A549 (cell line): ENCODE results near the gene LBP. TPM values are rescaled to one million over a fixed set of nuclear protein-coding genes. Genes with fewer than 3 reads are reported as not detected.

Source experiments
- ATAC-seq, 2 experiments: fragments of 200-7000 bp in 1 of 2; fragments of >200 bp in 1 of 2; cut with Nextera tagmentation in 1 of 2; cut with Tn5 transposase in 1 of 2; 3 replicates each; pipeline versions ENCODE4 v1.8.0 to v1.9.1; 2018 to 2020; ENCODE audit warnings: mild to moderate bottlenecking in 1 of 2, moderate library complexity in 1 of 2
- CTCF ChIA-PET: fragments of 300-600 bp; sonication (Branson Sonifier 250); formaldehyde crosslinking; extraction: SDS; loops from one replicate; lab custom pipeline; 2021; ENCODE audit warnings: antibody characterized with exemption, inconsistent platforms; lab: Yijun Ruan, JAX
- POLR2A ChIA-PET: fragments of 350-600 bp; formaldehyde crosslinking; extraction: SDS; loops from one replicate; lab custom pipeline; 2021; ENCODE audit warnings: antibody characterized with exemption, inconsistent platforms; lab: Yijun Ruan, JAX
- DNase-seq, 2 experiments: peaks; one replicate each; pipeline versions ENCODE4 v3.0.0 to v3.0.0-alpha.2; 2011 to 2016; ENCODE audit warnings: low read depth in 1 of 2, low spot score in 1 of 2
- FAIRE-seq: peaks from 2 replicates; lab custom pipeline; 2011; peaks lifted over from hg19 to GRCh38; lab: Jason Lieb, UNC
- H3K27ac ChIP-seq, 2 experiments: fragments of >200 bp; sonication (Bioruptor Twin); formaldehyde crosslinking; 3 replicates each; pipeline ENCODE4 v1.5.1; 2016 to 2017
- H3K4me1 ChIP-seq: fragments of >200 bp; sonication (Bioruptor Twin); formaldehyde crosslinking; 3 replicates; pipeline ENCODE4 v1.6.1; 2016
- H3K4me2 ChIP-seq: fragments of >200 bp; sonication (Bioruptor Twin); formaldehyde crosslinking; 3 replicates; pipeline ENCODE4 v1.6.1; 2016
- H3K4me3 ChIP-seq: fragments of >200 bp; sonication (Bioruptor Twin); formaldehyde crosslinking; 3 replicates; pipeline ENCODE4 v1.5.1; 2016
- H3K9me3 ChIP-seq: fragments of >200 bp; sonication (Bioruptor Twin); formaldehyde crosslinking; 3 replicates; pipeline ENCODE4 v1.6.1; 2016
- CBX8 ChIP-seq: fragments of 200-600 bp; sonication (generic); IDR thresholded peaks from 2 replicates; pipeline ENCODE4 v1.6.1; 2016
- CEBPB ChIP-seq, 2 experiments: fragments of >200 bp in 1 of 2; sonication (Bioruptor Twin) in 1 of 2; formaldehyde crosslinking in 1 of 2; IDR thresholded peaks; 2 replicates each; pipeline ENCODE4 v1.6.1; 2012 to 2016
- E2F6 ChIP-seq: IDR thresholded peaks from 2 replicates; pipeline ENCODE4 v1.6.1; 2012; ENCODE audit warnings: low read depth, borderline replicate concordance
- EHF ChIP-seq: fragments of 250-450 bp; sonication (Bioruptor Pico); IDR thresholded peaks from 2 replicates; pipeline ENCODE4 v1.5.0; 2020; ENCODE audit warnings: mild to moderate bottlenecking
- EHMT2 ChIP-seq: fragments of 200-600 bp; sonication (generic); IDR thresholded peaks from 2 replicates; pipeline ENCODE4 v1.6.1; 2016; ENCODE audit warnings: antibody characterized with exemption, low read depth, mild to moderate bottlenecking, moderate library complexity
- ELK1 ChIP-seq: fragments of 150-350 bp; IDR thresholded peaks from 2 replicates; pipeline ENCODE4 v1.6.1; 2014; ENCODE audit warnings: low read depth, mild to moderate bottlenecking, low read length
- FOSB ChIP-seq: fragments of 250-450 bp; sonication (Bioruptor Pico); IDR thresholded peaks from 2 replicates; pipeline ENCODE4 v1.5.0; 2020; ENCODE audit warnings: mild to moderate bottlenecking, moderate library complexity
- FOSL2 ChIP-seq, 2 experiments: fragments of 450-650 bp in 1 of 2; fragments of >200 bp in 1 of 2; sonication (Bioruptor Twin) in 1 of 2; formaldehyde crosslinking; IDR thresholded peaks; 2 replicates each; pipeline versions ENCODE4 v1.5.0 to v1.6.1; 2016 to 2020; ENCODE audit warnings: mild to moderate bottlenecking in 1 of 2, moderate library complexity in 1 of 2
- HES2 ChIP-seq: fragments of >200 bp; sonication (Bioruptor Twin); formaldehyde crosslinking; IDR thresholded peaks from 2 replicates; pipeline ENCODE4 v1.6.1; 2016
- HEYL ChIP-seq: fragments of 250-450 bp; sonication (Bioruptor Pico); IDR thresholded peaks from 2 replicates; pipeline ENCODE4 v1.8.0; 2021; ENCODE audit warnings: mild to moderate bottlenecking, moderate library complexity
- HMGXB4 ChIP-seq: fragments of 250-450 bp; sonication (Bioruptor Pico); IDR thresholded peaks from 2 replicates; pipeline ENCODE4 v1.5.0; 2021; ENCODE audit warnings: mild to moderate bottlenecking, moderate library complexity, borderline replicate concordance
- HOXB13 ChIP-seq: fragments of 250-450 bp; sonication (Bioruptor Pico); IDR thresholded peaks from 2 replicates; pipeline ENCODE4 v1.5.0; 2020; ENCODE audit warnings: low read depth, mild to moderate bottlenecking, moderate library complexity
- JUN ChIP-seq, 2 experiments: fragments of >200 bp; sonication (Bioruptor Twin); formaldehyde crosslinking; IDR thresholded peaks; 2 replicates in 1 of 2; 3 replicates in 1 of 2; pipeline ENCODE4 v1.6.1; 2016 to 2017
- KDM5A ChIP-seq: fragments of 200-600 bp; sonication (generic); IDR thresholded peaks from 2 replicates; pipeline ENCODE4 v1.6.1; 2016; ENCODE audit warnings: antibody characterized with exemption, mild to moderate bottlenecking
- MYC ChIP-seq: IDR thresholded peaks from 2 replicates; pipeline ENCODE4 v1.6.1; 2012; ENCODE audit warnings: mild to moderate bottlenecking, inconsistent platforms, low read length, improper control_type of control experiment, borderline replicate concordance
- NPAS2 ChIP-seq: fragments of 250-450 bp; sonication (Bioruptor Pico); IDR thresholded peaks from 2 replicates; pipeline ENCODE4 v1.8.0; 2022; ENCODE audit warnings: mild to moderate bottlenecking, moderate library complexity, borderline replicate concordance
- NR3C1 ChIP-seq: fragments of >200 bp; sonication (Bioruptor Twin); formaldehyde crosslinking; IDR thresholded peaks from 3 replicates; pipeline ENCODE4 v1.6.1; 2017
- RAD21 ChIP-seq, 2 experiments: fragments of >200 bp in 1 of 2; sonication (Bioruptor Twin) in 1 of 2; formaldehyde crosslinking in 1 of 2; IDR thresholded peaks in 1 of 2; conservative IDR thresholded peaks in 1 of 2; 2 replicates in 1 of 2; 3 replicates in 1 of 2; pipeline ENCODE4 v1.6.1; 2012 to 2018; ENCODE audit warnings: inconsistent platforms in 1 of 2
- RARB ChIP-seq: fragments of 250-450 bp; sonication (Bioruptor Pico); IDR thresholded peaks from 2 replicates; pipeline ENCODE4 v1.8.0; 2021; ENCODE audit warnings: mild to moderate bottlenecking, moderate library complexity
- RCOR1 ChIP-seq: fragments of 150-350 bp; IDR thresholded peaks from 2 replicates; pipeline ENCODE4 v1.6.1; 2014; ENCODE audit warnings: antibody characterized with exemption, low read length, low read depth
- RFX5 ChIP-seq: fragments of 450-650 bp; IDR thresholded peaks from 2 replicates; pipeline ENCODE4 v1.7.1; 2014; ENCODE audit warnings: antibody characterized with exemption, mild to moderate bottlenecking, moderate library complexity
- SMC3 ChIP-seq: fragments of >200 bp; sonication (Bioruptor Twin); formaldehyde crosslinking; IDR thresholded peaks from 3 replicates; pipeline ENCODE4 v1.6.1; 2018; ENCODE audit warnings: inconsistent platforms
- WGBS: methylation state at CpG from one replicate; pipeline ENCODE4 v1.1.6; 2017; ENCODE audit errors: missing lambda C conversion rate; 5-methylcytosine and 5-hydroxymethylcytosine counted together
- polyA plus RNA-seq, 4 experiments: library from polyadenylated mRNA; depleted of rRNA in 3 of 4; stranded (reverse); fragments of >200 nt; fragmentation: RNase III in 1 of 4; extraction: RNeasy Plus Mini Kit Qiagen cat#74134 plus additional on column Dnase treatment in 1 of 4; gene quantifications; 2 replicates in 3 of 4; 3 replicates in 1 of 4; pipeline ENCODE4 v1.2.3, GENCODE V29; 2011 to 2017

The LBP gene
- polyA plus RNA-seq, 2 of the 4 experiments (the other 2 are of a cell fraction): 1.3 to 2.2 TPM

GRCh38 chr20:38343311-38344106, 2.8 kb upstream of the LBP start:
- ATAC-seq (no peak), DNase-seq (peak in 1 of 2 experiments; percentile 35), FAIRE-seq (no peak)
- Histone ChIP-seq H3K4me2 (peak overlapping the region; percentile 23; the same call in 2 of the 3 replicates), H3K9me3 (no peaks in the 10 kb centered on the region), H3K27ac (peak overlapping the region in 1 of 2 experiments; percentile 43; a peak in 1 of 6 replicates), H3K4me1 (peaks cover 17% of the 10 kb centered on the region), H3K4me3 (no peak overlapping the region)
- WGBS: 73% methylated on average over 15 of the region's 16 CpGs
- TF ChIP-seq NR3C1: no peak
- no peak for TF ChIP-seq FOSB (CRISPR knock-in tag)
- no peak for TF ChIP-seq HES2
- no peak for TF ChIP-seq RAD21 (conservative IDR thresholded peaks at IDR 0.05 in 1 of 2, IDR thresholded peaks at IDR 0.05 in 1 of 2)
- ChIA-PET POLR2A (no interaction called here), CTCF (interaction anchor here (0.8 to 1.5 kb wide), 2 partner anchors 13 to 22 kb away, joined by 3 to 4 read pairs; no protein-coding TSS in a partner anchor)

- Histone ChIP-seq H3K9me3 (no peaks in the 10 kb centered on the region), H3K4me1 (peaks cover 17% of the 10 kb centered on the region), H3K4me3 (no peak overlapping the region), H3K4me2 (no peak overlapping the region), H3K27ac (peak overlapping the region in 1 of 2 experiments; percentile 43; a peak in 1 of 6 replicates)
- FAIRE-seq (no peak), ATAC-seq (no peak), DNase-seq (no peak)
- CTCF ChIA-PET: interaction anchor here (0.8 to 1.5 kb wide), 2 partner anchors 12 to 22 kb away, joined by 3 to 4 read pairs; no protein-coding TSS in a partner anchor
- POLR2A ChIA-PET: no interaction called here
- TF ChIP-seq HMGXB4 (no peak), E2F6 (no peak), NPAS2 (no peak), CEBPB (IDR thresholded peaks at IDR 0.05) (no peak), HOXB13 (no peak), NR3C1 (no peak), CBX8 (no peak), RARB (CRISPR knock-in tag) (no peak), MYC (no peak), EHF (no peak), RCOR1 (no peak), FOSL2 (IDR thresholded peaks at IDR 0.05) (no peak), FOSL2 (CRISPR knock-in tag; IDR thresholded peaks at IDR 0.05) (no peak), SMC3 (no peak), KDM5A (no peak), ELK1 (no peak), JUN (IDR thresholded peaks at IDR 0.05) (no peak), RFX5 (no peak), EHMT2 (no peak), HEYL (CRISPR knock-in tag) (no peak)
- 80% methylated on average over 5 of the region's 5 CpGs for WGBS
Observed at GRCh38 chr20:38344107-38344701, 2.1 kb upstream of the LBP start.
